Measurements from ENCODE around the gene INTS2.

Gene INTS2

GRCh38 chr17:61818225-61818624 lies 109.6 kb downstream of the INTS2 start:
- peaks cover 50% of the 10 kb centered on the region for H3K36me3 ChIP-seq (ENCODE audit: insufficient read depth, low read length)
- no peak overlapping the region for H3K4me3 ChIP-seq
- no peak for DNase-seq (ENCODE audit: low read depth, low spot score)
- TF ChIP-seq FOXP2 (optimal IDR thresholded peaks at IDR 0.05; ENCODE audit: control extremely low read depth, extremely low read length, insufficient read depth): no peak
- no peak for TF ChIP-seq EZH2 (IDR thresholded peaks at IDR 0.05)
- no peak for TF ChIP-seq POLR2AphosphoS5 (IDR thresholded peaks at IDR 0.05; ENCODE audit: borderline replicate concordance, low read depth, low read length)
- H3K9ac ChIP-seq (ENCODE audit: insufficient read length): no peak overlapping the region
- no peak overlapping the region for H3K27ac ChIP-seq
- H3K9me3 ChIP-seq (ENCODE audit: low read depth, low read length): no peaks in the 10 kb centered on the region

- no peak overlapping the region for H3K9ac ChIP-seq (ENCODE audit: insufficient read length)
- H3K36me3 ChIP-seq (ENCODE audit: insufficient read depth, low read length): peaks cover 50% of the 10 kb centered on the region
- no peak for DNase-seq (ENCODE audit: low read depth, low spot score)
- no peak overlapping the region for H3K27ac ChIP-seq
- no peaks in the 10 kb centered on the region for H3K9me3 ChIP-seq (ENCODE audit: low read depth, low read length)
- TF ChIP-seq EZH2 (IDR thresholded peaks at IDR 0.05) (no peak), POLR2AphosphoS5 (IDR thresholded peaks at IDR 0.05; ENCODE audit: borderline replicate concordance, low read depth, low read length) (no peak), FOXP2 (optimal IDR thresholded peaks at IDR 0.05; ENCODE audit: control extremely low read depth, extremely low read length, insufficient read depth) (no peak)
- H3K4me3 ChIP-seq: no peak overlapping the region
Measured at GRCh38 chr17:61817452-61817851, 110.3 kb downstream of the INTS2 start.

- Histone ChIP-seq H3K9me3 (ENCODE audit: low read depth, low read length) (no peaks in the 10 kb centered on the region), H3K9ac (ENCODE audit: insufficient read length) (no peak overlapping the region), H3K27ac (no peak overlapping the region), H3K36me3 (ENCODE audit: insufficient read depth, low read length) (peaks cover 46% of the 10 kb centered on the region), H3K4me3 (no peak overlapping the region)
- DNase-seq (ENCODE audit: low read depth, low spot score): no peak
- no peak for TF ChIP-seq EZH2 (IDR thresholded peaks at IDR 0.05)
- TF ChIP-seq FOXP2 (optimal IDR thresholded peaks at IDR 0.05; ENCODE audit: control extremely low read depth, extremely low read length, insufficient read depth): no peak
- no peak for TF ChIP-seq POLR2AphosphoS5 (IDR thresholded peaks at IDR 0.05; ENCODE audit: borderline replicate concordance, low read depth, low read length)
Measured at GRCh38 chr17:61816538-61816937, 111.2 kb downstream of the INTS2 start.

- H3K27ac ChIP-seq: no peak overlapping the region
- no peak for DNase-seq (ENCODE audit: low read depth, low spot score)
- no peaks in the 10 kb centered on the region for H3K9me3 ChIP-seq (ENCODE audit: low read depth, low read length)
- no peak overlapping the region for H3K9ac ChIP-seq (ENCODE audit: insufficient read length)
- peaks cover 47% of the 10 kb centered on the region for H3K36me3 ChIP-seq (ENCODE audit: insufficient read depth, low read length)
- H3K4me3 ChIP-seq: no peak overlapping the region
- TF ChIP-seq FOXP2 (optimal IDR thresholded peaks at IDR 0.05; ENCODE audit: control extremely low read depth, extremely low read length, insufficient read depth) (no peak), EZH2 (IDR thresholded peaks at IDR 0.05) (no peak), POLR2AphosphoS5 (IDR thresholded peaks at IDR 0.05; ENCODE audit: borderline replicate concordance, low read depth, low read length) (no peak)
Measured at GRCh38 chr17:61815863-61816503, 111.8 kb downstream of the INTS2 start.
